Tibial nerve (tissue), 4 donors: ENCODE results near the gene SEC61G. TPM values are rescaled to one million over a fixed set of nuclear protein-coding genes. Genes with fewer than 3 reads are reported as not detected.

Experiments
- DNase-seq, 2 donors: peaks; one replicate each; pipeline ENCODE4 v3.0.0-alpha.2; 2019; ENCODE audit warnings: low spot score in 2 of 2
- H3K27ac ChIP-seq, 4 donors: fragments of 200-600 bp; sonication (generic) in 3 of 4; one replicate each; pipeline ENCODE4 v1.5.1; 2017 to 2019; ENCODE audit warnings: mild to moderate bottlenecking in 1 of 4
- H3K27me3 ChIP-seq, 2 donors: fragments of 200-600 bp; sonication (generic) in 1 of 2; one replicate each; pipeline versions ENCODE4 v1.5.1 to v1.6.0; 2017 to 2019
- H3K36me3 ChIP-seq, 3 donors: fragments of 200-600 bp; sonication (generic); one replicate each; pipeline ENCODE4 v1.5.1; 2018 to 2019
- H3K4me1 ChIP-seq, 4 donors: fragments of 200-600 bp; sonication (generic) in 3 of 4; one replicate each; pipeline ENCODE4 v1.5.1; 2017 to 2019
- H3K4me3 ChIP-seq, 4 donors: fragments of 200-600 bp; sonication (generic) in 3 of 4; one replicate each; pipeline ENCODE4 v1.5.1; 2017 to 2019; ENCODE audit warnings: mild to moderate bottlenecking in 1 of 4, moderate library complexity in 1 of 4
- H3K9me3 ChIP-seq, 4 donors: fragments of 200-600 bp; sonication (generic) in 3 of 4; one replicate each; pipeline ENCODE4 v1.5.1; 2017 to 2019
- EP300 ChIP-seq, 2 donors: sonication (generic); formaldehyde crosslinking; IDR thresholded peaks; one replicate each; pipeline ENCODE4 v1.6.1; 2017; ENCODE audit warnings: antibody characterized with exemption in 2 of 2, mild to moderate bottlenecking in 1 of 2
- POLR2A ChIP-seq, 2 donors: fragments of 450-650 bp; IDR thresholded peaks; one replicate each; pipeline ENCODE4 v1.6.1; 2017; ENCODE audit warnings: antibody characterized with exemption in 2 of 2, mild to moderate bottlenecking in 2 of 2, moderate library complexity in 2 of 2
- WGBS, 2 donors: methylation state at CpG; one replicate each; pipeline ENCODE4 v1.1.5; 2018; 5-methylcytosine and 5-hydroxymethylcytosine counted together
- total RNA-seq, 4 donors: library from RNA; depleted of rRNA; stranded (reverse); fragments of >200 nt; gene quantifications; one replicate each; pipeline ENCODE4 v1.1.0, GENCODE V29; 2016
- TF ChIP-seq, protein P1 (sequence below), 5 experiments: fragments of 200-600 bp in 3 of 5; fragments of 450-650 bp in 2 of 5; sonication (generic) in 3 of 5; IDR thresholded peaks; one replicate each; pipeline ENCODE4 v1.5.1; 2016 to 2019; ENCODE audit warnings: antibody characterized with exemption in 5 of 5, mild to moderate bottlenecking in 3 of 5, moderate library complexity in 2 of 5

Gene SEC61G
- total RNA-seq, 4 donors from 2014 or later, result 61.4 to 181 (median 137) TPM

DNA sequence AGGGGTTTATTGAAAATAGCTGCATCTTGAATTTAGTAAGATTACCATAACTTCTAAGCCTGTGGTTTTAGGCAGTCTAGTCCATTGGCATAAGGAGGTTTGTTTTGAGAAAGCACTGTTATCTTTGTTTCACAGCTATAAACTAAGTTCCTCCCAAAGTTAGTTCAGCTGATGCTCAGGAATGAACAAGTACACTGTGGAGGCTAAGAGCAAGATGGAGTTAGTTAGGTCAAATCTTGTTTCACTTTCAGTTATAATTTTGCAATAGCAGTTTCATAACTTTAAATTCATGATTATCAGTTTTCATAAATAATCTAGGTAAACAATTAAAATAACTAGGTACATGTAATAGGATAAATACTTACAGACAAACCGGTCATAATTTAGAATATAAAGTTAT, 15.4 kb downstream of the SEC61G start:
- TF ChIP-seq, protein P1, sequence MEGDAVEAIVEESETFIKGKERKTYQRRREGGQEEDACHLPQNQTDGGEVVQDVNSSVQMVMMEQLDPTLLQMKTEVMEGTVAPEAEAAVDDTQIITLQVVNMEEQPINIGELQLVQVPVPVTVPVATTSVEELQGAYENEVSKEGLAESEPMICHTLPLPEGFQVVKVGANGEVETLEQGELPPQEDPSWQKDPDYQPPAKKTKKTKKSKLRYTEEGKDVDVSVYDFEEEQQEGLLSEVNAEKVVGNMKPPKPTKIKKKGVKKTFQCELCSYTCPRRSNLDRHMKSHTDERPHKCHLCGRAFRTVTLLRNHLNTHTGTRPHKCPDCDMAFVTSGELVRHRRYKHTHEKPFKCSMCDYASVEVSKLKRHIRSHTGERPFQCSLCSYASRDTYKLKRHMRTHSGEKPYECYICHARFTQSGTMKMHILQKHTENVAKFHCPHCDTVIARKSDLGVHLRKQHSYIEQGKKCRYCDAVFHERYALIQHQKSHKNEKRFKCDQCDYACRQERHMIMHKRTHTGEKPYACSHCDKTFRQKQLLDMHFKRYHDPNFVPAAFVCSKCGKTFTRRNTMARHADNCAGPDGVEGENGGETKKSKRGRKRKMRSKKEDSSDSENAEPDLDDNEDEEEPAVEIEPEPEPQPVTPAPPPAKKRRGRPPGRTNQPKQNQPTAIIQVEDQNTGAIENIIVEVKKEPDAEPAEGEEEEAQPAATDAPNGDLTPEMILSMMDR (IDR thresholded peaks at IDR 0.05), result no peak
- TF ChIP-seq EP300 (IDR thresholded peaks at IDR 0.05) (no peak), POLR2A (IDR thresholded peaks at IDR 0.05) (no peak)
- Histone ChIP-seq H3K27ac (no peak overlapping the region), H3K36me3 (peaks cover 0 to 36% (median 0%) of the 10 kb centered on the region in 3 donors), H3K4me3 (no peak overlapping the region), H3K9me3 (no peaks in the 10 kb centered on the region), H3K4me1 (no peaks in the 10 kb centered on the region), H3K27me3 (no peaks in the 10 kb centered on the region)
- 95 to 98% methylated on average over 1 of the region's 1 CpG for WGBS, 2 donors
- DNase-seq, result no peak

DNA sequence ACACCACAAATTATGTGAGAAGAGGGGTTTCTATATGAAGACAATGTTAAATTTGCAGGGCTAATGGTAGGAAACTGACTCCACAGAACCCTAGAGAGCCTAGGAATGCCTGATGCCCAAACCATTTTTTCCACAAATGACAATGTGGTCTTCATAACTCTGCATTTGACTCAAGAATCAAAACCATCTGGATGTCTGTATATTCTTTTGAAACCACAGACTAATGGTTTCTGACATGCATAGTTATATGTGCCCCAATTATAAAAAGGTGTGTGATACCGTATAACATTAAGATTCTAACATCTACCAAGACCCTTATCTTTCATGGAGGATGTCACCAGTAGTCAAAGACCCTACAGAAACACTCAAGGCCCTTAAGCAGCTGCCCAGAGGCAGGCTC, 20.3 kb downstream of the SEC61G start:
- 85 to 93% methylated on average over 1 of the region's 1 CpG for WGBS, 2 donors
- H3K4me3 ChIP-seq, result no peak overlapping the region
- TF ChIP-seq POLR2A (IDR thresholded peaks at IDR 0.05), result no peak
- TF ChIP-seq EP300 (IDR thresholded peaks at IDR 0.05), result no peak
- TF ChIP-seq, protein P1 (IDR thresholded peaks at IDR 0.05), result no peak
- H3K27ac ChIP-seq, result no peak overlapping the region
- H3K9me3 ChIP-seq, result peaks cover 0 to 3% (median 0%) of the 10 kb centered on the region in 4 donors
- H3K36me3 ChIP-seq, result no peaks in the 10 kb centered on the region
- H3K27me3 ChIP-seq, result no peaks in the 10 kb centered on the region
- no peaks in the 10 kb centered on the region for H3K4me1 ChIP-seq
- DNase-seq, result no peak

DNA sequence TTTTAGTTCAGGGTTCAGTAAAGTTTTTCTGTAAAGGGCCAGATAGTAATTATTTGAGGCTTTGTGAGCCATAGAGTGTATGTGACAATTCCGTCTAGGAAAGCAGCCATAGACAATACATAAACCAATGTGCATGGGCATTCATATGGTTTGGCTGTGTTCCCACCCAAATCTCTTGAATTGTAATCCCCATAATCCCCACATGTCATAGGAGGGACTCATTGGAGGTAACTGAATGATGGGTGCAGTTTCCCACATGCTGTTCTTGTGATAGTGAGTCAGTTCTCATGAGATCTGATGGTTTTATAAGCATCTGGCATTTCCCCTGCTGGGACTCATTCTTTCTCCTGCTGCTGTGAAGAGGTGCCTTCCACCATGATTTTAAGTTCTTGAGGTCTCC, 29.9 kb downstream of the SEC61G start:
- Histone ChIP-seq H3K27me3 (no peaks in the 10 kb centered on the region), H3K27ac (no peak overlapping the region), H3K4me3 (no peak overlapping the region), H3K36me3 (no peaks in the 10 kb centered on the region), H3K9me3 (peaks cover 0 to 30% (median 0%) of the 10 kb centered on the region in 4 donors), H3K4me1 (no peaks in the 10 kb centered on the region)
- TF ChIP-seq EP300 (IDR thresholded peaks at IDR 0.05), result no peak
- no peak for TF ChIP-seq POLR2A (IDR thresholded peaks at IDR 0.05)
- TF ChIP-seq, protein P1 (IDR thresholded peaks at IDR 0.05), result no peak
- DNase-seq, result no peak
- 75 to 84% methylated on average over 1 of the region's 1 CpG for WGBS, 2 donors

DNA sequence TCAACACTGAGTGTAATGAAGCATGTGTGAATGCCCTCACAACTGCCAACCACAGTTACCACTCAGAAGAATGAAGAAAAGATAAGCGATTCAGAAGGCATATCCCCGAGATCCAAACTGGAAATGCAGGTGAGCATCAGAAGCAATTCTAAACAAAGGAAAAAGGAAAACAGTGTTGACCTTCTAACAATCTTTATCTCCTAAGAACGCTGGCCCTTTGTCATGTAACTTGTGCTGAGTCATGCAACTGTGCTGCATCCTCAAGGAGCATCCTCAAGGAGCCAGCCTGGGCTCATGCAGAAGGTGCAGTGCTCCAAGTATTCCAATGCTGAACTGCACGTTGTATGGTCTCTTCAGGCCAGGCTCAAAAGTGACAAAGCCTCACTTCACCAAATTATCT, 30.6 kb downstream of the SEC61G start:
- H3K4me1 ChIP-seq, result no peaks in the 10 kb centered on the region
- WGBS, 2 donors, result 56 to 67% methylated on average over 4 of the region's 4 CpGs
- no peak for TF ChIP-seq POLR2A (IDR thresholded peaks at IDR 0.05)
- TF ChIP-seq, protein P1 (IDR thresholded peaks at IDR 0.05), result no peak
- TF ChIP-seq EP300 (IDR thresholded peaks at IDR 0.05), result no peak
- no peaks in the 10 kb centered on the region for H3K36me3 ChIP-seq
- H3K9me3 ChIP-seq, result peaks cover 0 to 27% (median 0%) of the 10 kb centered on the region in 4 donors
- no peak overlapping the region for H3K4me3 ChIP-seq
- no peak for DNase-seq
- no peak overlapping the region for H3K27ac ChIP-seq
- H3K27me3 ChIP-seq, result no peaks in the 10 kb centered on the region

DNA sequence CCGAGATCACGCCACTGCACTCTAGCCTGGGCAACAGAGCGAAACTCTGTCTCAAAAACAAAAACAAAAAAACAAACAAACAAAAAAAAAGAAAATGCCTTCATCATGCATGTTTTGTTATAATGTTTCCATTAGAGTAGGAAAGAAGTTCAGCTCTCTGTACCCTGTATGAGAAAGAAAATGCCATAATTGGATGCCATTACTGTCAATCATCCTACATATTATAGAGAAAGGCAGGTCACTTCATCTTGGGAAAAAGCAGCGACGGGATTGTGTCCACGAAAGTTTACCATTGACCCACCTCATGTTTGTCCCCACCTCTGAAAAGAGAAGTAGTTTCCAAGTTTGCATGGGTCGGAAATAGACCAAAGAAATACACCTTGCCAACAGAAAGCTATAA, 33.8 kb downstream of the SEC61G start:
- Histone ChIP-seq H3K27ac (no peak overlapping the region), H3K4me1 (no peaks in the 10 kb centered on the region), H3K36me3 (no peaks in the 10 kb centered on the region), H3K9me3 (peaks cover 0 to 35% (median 0%) of the 10 kb centered on the region in 4 donors), H3K27me3 (no peaks in the 10 kb centered on the region), H3K4me3 (no peak overlapping the region)
- WGBS, 2 donors, result 88 to 92% methylated on average over 7 of the region's 7 CpGs
- no peak for DNase-seq
- TF ChIP-seq EP300 (IDR thresholded peaks at IDR 0.05), result no peak
- TF ChIP-seq POLR2A (IDR thresholded peaks at IDR 0.05), result no peak
- TF ChIP-seq, protein P1 (IDR thresholded peaks at IDR 0.05), result no peak
